Activated effector memory CD4-positive, alpha-beta T cell treated with Interleukin-2 at 50 U/mL for 16 hours (primary cell): Measurements from ENCODE around the gene SCD5.

Experiments used
- DNase-seq: peaks from one replicate; pipeline ENCODE4 v3.0.0-alpha.2; 2020

SCD5 gene

DNA sequence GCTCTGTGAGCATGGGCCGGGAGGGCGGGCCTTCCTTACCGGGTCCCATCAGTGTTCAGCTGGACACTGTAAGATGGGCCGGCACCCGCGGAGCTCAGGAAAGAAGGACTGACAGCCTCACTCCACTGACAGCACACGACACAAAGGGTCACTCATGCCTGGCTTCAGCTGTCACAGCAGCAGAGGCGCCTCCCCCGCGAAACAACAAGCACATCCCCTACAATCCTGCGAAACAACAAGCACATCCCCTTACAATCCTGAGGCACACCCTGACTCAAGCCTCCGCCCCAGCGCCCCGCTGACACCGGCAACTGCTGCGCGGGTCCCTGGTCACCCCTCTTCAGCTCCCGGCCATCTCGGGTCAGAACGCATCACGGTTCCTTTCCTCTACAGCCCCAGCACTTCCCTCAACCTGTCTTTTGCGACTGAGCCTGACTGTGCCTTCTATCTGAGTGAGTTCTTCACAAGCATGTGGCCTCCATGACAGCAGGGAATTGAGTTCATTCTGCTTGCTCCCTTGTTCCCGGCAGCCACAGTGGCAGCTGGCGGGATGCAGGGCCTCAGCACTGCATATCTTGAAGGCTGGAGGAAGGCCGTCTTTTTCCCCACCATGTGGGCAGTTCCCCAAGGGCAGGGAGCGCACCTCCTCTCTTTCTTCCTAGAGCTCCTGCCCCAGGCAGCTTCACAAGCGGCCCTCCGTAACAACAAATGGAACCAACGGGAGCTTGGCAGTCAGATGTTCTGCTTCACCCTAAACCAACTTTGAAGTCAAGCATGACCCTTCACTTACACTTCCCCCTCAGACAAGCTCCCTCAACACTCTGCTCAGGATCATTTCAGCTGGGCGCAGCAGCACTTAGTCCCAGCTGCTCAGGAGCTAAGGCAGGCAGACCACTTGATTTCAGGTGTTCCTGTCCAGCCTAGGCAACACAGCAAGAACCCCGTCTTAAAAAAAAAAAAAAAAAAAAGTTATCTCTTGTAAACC lies 39.6 kb downstream of the SCD5 start:
- DNase-seq, result no peak

DNA sequence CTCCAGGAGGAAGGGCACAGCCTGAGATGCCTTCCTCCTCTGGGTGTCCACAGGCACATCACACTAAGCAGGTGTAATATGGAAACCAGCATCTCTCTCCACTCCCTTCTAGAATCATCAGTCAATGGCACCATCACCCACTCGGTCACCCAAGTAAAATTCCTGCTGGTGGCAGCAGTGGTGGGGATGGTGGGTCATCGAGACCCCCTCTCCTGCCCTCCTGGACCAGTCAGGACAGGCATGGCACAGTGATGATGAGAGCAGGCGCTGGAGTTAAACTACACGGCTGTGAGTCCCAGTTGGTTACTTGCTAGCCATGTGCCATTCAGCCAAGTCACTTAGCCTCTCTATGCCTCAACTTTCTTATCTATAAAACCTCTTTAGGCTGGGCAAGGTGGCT lies 42.5 kb downstream of the SCD5 start:
- DNase-seq, result no peak

DNA sequence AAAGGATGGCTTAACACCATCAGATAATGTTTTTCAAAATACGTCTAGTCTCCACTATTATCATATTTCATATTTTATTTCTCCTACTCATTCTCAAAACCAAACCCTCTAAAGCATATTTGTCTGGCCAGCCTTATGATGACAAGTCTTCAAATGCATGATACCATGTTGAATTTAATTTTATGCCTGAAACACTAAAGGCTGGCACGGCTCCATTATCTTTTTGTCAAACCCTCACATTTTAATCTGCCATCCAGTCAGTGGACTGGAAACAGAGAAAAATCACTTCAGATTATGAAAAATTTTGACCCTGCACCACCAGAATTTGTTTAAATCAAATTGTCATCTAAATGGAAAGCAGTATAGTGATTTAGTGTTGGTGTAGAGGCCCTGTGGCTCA lies 42.9 kb downstream of the SCD5 start:
- DNase-seq, result no peak

DNA sequence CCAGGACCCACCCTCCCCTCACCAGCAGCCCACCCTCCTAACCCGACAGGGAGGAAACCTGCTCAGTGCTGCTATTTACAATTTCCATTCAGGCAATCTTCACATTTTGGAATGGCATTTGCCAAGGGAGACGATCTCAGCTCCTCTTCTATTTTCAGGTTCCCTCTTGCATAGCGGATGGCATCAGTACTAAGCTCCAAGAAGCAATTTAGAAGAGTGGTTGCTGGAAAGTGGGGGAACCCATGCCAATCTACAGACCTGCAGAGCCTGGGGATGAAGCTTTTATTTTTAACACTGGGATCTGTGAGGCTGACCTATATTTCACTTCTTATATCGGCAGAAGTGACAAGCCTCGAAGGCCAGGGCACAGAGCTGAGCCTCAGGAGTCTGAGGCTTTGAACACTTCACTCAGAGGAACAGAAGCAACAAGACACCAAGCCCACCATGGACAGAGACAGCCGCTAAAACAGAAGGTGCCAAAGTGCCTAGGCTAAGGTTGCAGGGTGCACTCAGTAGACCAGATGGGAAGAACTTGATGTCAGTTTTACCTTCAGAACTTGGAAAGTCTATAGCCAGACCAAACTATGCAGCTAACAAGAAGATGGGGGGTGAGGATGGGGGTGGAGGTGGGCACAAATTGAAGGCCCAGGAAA lies 44.0 kb downstream of the SCD5 start:
- DNase-seq, result no peak

DNA sequence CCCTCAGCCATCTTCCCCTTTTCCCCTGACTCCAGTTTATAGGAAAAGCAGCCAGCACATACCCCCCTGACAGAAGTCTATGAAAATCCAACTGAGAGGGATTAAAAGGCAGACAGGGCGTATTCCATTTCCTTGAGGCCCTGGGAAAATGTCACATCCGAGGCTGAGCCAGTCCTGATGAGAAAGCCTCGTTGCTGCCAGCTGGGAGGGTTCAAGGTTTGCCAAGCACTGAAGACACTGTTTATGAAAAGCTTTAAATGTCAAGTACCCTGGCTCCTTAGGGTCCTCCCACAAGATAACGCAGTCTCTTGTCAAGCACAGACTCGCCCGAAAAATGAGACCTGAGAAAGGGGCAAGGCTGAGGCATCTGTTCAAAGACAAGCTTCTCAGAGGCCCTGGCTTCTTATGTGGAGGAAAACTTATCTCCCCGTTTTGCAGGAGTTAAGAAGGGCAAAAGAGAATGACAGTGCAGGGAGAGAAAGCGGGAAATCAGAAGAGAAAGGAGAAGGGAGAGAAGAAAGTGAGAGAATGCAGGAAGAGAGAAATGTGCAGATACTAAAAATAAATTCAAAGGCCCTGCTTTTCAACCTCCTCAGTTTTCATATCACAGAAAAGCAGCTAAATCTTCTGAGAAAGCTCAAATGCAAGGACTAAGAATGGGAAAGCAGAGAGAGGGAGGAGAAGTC lies 44.7 kb downstream of the SCD5 start:
- no peak for DNase-seq

DNA sequence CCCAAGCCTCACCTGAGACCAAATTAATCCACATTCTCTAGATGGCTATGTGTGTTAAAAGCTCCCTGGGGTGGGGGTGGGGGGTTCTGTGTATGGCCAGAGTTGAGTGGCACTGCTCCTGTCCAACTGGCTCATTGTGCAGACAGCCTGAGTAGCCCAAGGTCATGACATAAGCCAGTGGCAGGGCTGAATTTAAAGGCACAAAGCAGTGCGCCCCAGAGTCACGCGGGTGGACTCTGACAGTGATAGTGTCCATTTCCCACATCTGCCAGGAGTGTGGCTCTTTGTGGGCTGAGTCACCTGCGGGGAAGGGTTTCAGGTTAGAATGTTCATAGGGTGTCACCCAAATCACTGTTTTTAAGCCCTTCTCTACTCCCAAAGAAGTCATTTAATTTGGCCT lies 45.4 kb downstream of the SCD5 start:
- no peak for DNase-seq

DNA sequence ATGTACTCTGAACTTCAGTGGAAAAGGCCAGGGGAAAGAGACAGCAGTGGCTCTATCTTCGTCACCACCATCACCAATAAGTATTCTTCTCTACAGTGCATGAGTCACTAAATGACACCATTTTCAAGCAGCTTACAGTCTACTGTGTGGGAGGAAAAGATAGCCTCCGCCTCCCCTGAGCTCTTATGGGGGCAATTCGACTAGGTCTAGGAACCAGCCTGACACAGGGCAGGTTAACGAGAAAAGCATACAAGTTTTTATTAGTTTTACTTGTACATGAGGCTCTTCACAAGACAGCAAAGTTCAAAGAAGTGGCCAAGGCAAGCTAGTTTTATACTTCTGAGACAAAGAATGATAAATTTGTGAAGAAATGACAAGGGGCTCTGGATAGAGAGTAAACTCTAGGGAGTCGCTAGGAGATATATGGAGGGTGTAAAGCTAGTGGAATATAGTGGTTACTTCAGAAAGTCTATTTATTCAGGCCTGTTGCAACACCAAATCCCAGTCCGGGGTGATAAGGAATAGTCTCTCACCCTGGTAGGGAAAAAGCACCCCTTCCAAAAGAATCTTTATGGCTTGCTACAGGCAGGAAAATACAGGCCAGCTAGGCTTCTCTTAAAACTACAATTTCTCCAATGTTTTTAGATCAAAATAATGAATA lies 49.7 kb downstream of the SCD5 start:
- no peak for DNase-seq

DNA sequence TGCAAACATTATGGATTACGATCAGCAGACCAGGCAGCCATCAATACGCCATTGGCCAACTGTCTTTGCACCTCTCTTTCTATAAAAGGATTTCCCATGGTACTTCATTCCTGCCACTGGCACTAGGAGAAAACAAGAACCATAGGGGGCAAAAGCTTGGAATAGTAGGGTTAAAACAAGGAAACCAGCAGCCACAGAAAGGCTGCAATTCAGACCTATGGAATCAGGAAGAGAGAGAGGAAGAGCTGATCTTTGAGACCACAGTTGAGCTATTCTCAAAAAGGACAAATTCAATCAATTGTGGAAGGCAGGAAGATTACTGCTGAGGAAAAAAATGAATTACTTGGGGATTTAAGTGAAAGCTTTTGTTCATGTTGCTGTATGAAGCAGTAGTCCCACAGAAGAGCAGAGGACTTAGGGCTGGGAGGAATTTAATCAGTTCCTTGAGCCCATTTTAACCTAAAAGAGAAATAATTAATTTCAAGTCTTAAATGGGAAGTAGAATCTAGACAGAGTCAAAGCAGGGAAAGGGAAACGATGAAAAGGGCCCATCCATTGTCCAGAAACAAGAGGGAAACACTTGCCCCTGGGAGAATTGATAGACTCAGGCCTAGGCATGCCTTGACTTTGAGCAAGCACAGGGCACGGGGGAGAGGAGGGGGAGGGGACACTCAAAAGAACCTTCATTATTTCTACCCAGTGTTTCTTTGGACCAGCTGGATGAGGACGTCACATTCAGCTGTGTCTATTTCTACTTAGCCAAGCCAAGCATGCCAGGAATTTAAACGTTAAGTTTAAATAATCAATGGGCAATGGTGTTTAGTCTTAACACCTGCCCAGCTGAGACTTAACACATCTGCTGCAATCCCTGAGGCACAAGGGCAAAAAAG lies 50.7 kb downstream of the SCD5 start:
- no peak for DNase-seq

DNA sequence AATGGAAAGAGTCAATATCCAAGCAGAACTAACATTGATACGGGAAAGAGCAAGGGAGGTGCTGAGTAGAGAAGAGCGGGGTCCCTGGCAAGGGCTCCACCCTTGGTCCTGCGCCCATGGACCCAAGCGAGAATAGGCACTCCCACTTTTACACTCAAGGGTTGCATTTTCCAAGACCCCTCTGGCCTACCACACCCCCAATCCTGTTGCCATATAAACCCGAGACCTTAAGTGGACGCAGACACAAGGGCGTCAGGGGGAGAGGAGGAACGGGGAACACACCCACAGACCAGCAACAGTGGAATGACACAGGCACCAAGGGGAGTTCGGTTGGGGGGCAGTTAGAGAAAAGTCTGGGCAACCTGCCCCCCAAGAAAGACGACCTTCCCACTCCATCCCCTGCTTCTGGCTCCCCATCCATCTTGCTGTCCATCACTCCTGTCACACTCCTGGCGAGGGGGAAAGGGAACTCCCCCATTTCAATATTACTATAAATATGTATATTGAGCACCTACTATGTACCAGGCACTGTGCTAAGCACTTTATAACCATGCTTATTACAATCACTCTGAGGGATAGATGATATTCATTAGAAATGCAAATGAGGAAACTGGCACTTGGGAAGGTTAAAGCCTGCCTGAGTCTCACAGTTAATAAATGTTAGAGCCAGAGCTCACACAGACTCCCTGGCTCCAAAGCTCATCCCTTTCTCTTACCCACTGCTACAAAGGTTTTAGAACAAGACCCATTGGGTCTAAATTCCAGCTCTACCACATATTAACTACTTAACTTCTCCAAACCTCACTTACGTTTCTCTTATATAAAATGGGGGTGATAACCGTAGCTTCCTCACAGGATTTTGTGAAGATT lies 51.7 kb downstream of the SCD5 start:
- DNase-seq, result no peak

DNA sequence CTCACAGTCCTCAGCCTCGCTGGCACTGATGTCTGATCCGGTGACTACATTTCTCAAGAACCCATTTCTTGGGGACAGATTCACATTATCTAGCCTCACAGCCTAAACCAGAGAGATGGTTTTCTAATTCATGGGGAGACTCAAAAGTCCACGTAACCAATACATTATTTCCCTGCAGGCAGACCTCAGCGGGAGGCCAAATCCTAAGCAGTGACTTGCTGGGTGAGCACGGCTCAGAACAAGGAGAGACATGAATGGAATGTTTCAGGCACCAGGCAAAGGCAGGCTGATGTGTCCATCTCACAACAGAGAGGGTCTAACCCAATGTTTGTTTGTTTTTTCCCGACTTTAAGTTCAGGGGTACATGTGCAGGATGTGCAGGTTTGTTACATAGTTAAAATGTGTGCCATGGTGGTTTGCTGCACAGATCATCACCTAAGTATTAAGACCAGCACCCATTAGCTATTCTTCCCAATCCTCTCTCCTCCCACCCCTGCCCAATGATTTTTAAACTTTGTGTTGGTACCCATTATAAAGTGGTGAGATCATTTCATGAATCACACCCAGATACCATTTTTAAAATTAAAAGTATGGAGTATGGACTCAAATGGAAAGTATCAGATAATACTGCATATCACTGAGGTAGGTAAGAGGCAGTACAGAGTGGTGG lies 53.3 kb downstream of the SCD5 start:
- no peak for DNase-seq

DNA sequence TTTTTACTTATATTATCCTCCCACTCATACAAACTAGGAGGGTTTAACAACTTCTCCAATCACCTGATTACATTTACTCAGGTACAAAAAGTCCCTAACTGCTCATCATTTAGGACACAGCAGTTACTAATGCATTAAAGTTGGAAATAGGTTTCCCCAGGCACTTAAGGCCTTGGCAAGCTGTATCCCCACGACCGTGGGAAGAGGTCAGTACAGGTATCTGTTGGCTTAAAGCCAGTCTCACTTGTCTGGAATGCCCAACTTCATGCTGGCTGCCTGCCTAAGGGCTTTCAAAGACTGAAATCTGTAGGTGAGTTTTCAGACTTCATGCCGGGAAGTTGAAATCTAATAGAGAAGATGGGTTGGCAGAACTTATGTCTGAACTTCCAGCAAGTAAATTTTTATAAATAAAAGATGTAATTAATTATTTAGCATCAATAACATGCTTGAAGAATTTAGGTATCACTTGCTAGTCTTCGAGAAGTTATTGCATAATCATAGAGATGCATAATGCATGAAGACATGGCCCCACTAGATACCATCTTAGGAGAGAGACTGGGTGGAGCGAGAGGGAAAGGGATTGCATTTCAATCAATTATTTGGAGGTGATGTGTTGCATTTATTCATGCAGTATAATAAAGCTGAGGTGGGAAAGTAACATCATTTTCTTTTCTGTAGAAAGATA lies 54.2 kb downstream of the SCD5 start:
- DNase-seq, result no peak

DNA sequence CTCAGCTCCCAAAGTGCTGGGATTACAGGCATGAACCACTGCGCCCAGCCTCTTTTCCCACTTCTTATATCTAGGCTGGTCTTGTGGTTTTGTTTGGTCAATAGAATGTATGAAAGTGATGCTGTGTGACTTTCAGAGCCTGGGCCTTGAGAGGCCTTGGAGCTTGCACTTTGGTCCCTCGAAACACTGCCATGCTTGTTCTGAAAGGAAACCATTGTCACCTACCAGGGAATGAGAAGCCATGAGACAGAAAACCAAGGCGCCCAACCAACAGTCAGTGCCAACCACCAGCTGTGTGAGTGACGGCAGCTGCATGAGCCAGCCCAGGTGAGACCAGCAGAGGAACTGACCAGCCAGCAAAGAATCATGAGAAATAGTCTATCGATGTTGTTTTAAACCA lies 57.4 kb downstream of the SCD5 start:
- no peak for DNase-seq

DNA sequence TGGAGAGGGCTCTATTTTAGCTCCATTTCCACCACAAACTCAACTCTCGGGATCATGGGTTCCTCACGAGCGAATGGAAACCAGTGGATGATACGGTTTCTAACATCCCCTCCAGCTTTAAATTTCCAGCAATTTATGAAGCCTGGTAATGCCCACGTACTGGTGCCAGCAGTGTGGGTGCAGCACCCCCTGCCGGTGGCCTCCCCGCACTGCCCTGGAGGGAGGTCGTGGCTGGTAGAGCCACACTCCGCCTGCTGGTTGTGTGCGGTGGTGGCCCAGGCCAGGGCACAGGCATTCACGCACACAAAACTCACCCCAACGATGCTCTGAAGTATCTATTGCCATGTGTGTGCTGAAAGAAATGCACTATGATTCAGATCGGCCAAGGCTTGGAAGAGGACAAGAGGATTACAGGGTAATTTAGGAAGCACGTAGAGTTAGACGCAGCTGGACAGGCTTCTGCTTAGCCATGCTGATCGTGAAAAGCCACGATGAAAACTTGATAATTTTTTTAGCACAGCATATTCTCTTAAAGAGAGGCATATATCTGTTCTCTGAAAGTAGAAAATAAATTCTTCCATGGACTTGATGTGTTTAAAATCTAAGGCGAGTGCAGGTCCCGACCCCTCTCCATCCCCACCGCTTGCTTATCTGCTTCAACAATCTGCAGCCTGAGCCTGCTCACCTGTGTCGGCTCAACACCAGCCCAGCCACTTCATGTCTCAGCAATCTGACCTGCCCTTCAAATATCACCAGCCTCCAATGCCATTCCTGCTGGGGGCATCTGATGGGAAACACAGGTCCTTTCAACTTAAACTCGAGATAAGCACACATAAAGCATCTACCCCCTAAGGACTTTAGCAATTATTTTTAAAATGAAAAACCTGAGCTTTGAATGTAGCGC lies 59.1 kb downstream of the SCD5 start:
- DNase-seq, result no peak

DNA sequence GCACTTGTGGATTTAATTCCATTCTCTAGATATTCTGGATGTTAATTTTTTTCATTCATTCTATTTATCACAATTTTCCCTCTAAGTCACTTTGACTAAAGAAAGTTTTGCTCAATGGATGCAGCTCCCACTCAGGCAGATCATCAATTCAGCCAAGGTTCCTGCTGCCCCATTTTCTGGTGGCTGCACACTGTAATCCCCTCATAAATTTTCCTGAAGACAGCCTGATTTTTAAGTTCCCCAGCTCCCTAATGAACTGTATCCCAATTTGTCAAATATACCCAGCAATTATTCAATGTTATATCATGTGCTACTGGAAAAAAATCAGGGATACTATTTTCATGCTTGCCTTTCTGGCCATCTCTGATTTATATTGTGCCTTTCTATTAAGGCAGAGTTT lies 61.2 kb downstream of the SCD5 start:
- no peak for DNase-seq

DNA sequence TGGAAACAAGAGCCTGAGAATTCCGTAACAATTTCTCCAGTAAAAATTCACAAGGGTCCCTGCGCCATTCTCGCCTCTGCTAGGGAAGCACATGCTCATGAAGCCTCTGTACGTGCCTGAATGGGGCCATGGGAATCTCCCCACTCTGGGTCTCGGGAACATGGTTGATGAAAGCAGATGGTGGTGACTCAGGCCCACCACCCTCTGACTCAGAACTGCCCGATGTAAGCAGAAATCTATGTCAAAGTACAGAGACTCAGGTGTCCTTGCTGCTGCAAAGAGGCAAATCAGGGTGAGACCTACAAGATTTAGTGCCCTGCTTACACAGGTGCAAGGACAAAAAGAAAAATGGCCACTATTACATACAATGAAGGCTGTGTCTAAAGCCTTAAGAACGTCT lies 65.0 kb downstream of the SCD5 start:
- DNase-seq, result no peak

DNA sequence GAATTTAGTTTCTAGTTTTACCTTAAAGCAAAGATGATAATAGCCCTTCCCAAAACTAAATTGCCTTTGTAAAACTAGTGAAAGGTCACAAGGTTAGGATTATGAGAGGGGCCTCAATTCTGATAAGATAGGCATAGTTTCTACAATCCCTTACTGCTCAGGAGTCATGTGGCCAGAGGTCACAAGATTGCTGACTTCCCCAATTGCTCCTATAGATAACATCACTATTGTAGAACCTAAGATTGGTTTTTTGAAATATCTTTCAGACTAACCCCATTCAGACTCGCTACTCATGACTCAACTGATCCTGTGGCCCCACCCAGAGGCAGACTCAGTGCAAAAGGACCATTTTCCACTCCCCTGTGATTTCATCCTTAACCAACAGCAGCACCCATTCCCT lies 70.3 kb downstream of the SCD5 start:
- DNase-seq, result no peak

DNA sequence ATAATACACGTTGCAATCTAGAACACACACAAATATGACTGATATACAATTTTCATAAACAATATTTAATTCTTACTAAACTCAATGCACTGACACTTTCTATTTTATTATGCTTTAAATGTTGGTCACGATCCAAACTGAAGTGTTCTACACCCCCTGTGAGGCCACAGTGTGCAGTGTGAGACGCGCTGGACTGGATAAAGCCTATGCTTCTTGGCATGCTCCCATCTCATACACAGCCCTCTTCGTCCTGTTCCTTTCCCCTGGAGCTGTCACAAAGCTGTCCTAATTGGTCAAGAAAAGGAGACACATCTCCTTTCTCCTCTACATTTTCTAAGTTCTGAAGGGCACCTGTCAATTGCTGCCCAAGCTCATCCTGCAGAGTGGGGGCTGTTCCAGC lies 72.0 kb downstream of the SCD5 start:
- DNase-seq, result no peak

DNA sequence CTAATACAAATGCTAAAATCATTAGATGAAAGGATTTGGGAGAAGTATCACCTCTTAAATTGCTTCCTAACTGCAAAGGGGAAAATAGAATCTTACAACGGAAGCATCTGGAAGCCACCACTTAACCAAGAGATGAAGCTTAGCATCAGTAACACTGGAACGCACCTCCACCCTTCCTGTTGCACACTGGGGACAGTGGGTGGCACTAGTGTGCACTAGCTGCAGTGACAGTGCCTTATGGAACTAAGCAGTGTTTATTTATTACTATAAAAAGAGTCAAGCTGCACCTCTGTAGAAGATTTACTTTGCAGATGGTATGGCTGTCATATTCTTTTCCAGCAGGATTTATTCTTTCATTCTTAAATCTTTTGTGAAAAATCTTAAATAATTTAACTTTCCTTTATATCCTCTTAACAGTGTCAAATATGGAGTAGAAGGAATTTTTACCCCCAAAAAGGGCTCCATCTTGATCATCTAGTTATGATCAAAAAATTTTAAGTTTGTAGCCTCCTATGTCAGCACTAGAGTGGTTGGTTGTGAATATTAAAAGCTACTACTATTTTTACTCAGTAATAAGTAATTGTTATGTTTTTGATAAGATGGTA lies 76.7 kb downstream of the SCD5 start:
- no peak for DNase-seq
